Stimulated activated CD8-positive, alpha-beta memory T cell treated with anti-CD3 and anti-CD28 coated beads, Interleukin-7, amount 100 ng/mL, for 4 hours (primary cell): ENCODE measurements around the gene THEMIS2.
"Not testable (repeated sequence)": the region's sequence is repeated elsewhere in the genome, so short reads cannot be mapped to it uniquely, and the experiment has no call there.

Experiments
- DNase-seq, 2 donors: peaks; one replicate each; pipeline ENCODE4 v3.0.0-alpha.2; 2020; ENCODE audit warnings: low read depth in 2 of 2

Gene THEMIS2

DNA sequence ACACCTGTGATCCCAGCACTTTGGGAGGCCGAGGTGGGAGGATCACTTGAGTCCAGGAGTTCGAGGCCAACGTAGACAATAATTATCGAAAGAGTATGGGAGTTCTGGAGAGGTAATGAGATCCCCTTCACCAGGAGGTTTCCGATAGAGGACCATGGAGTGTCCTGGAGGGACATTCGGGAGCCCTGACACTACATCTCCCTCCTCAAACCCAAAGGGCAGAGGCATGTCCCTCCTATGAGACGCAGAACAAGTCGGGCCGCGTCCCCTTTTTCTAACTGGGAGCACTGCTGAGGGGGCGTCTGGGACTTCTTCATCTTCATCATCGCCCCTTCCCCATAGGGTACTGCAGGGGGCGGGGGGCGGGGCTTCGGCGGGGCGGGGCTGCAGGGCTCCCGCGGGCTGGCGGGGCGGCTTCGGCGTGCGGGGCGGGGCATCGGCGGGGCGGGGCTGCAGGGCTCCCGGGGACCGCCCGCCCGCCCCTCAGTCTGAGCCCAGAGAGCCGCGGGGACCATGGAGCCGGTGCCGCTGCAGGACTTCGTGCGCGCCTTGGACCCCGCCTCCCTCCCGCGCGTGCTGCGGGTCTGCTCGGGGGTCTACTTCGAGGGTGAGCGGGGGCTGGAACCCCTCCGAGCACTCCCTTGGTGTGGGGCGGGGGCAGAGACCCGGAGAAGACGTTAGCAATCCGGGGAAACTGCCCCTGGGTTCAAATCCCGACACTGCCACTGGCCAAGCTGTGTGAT lies at the start of gene THEMIS2:
Gene THEMIS2 (plus strand): TSS at position 486 of the 743 bp plus-strand sequence. CDS start 28 bp downstream, at position 514.
- peak; percentile 49 to 77 for DNase-seq

DNA sequence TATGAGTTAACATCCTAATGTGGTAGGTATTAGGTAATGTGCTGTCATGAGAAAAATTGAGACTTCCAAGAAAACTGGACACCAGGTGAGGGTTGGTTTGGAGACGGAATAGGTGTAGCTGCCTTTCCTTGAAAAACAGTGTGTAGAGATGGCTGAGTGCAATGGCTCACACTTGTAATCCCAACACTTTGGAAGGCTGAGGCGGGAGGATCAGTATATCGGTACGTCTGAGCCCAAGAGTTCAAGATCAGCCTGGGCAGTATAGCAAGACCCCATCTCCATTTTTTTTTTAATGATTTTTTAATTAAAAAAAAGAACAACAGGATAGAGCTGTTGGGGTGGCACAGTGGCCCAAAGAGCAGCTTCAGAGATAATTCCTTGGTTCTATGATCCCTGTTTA lies 48.6 kb upstream of the THEMIS2 start:
- no peak for DNase-seq

DNA sequence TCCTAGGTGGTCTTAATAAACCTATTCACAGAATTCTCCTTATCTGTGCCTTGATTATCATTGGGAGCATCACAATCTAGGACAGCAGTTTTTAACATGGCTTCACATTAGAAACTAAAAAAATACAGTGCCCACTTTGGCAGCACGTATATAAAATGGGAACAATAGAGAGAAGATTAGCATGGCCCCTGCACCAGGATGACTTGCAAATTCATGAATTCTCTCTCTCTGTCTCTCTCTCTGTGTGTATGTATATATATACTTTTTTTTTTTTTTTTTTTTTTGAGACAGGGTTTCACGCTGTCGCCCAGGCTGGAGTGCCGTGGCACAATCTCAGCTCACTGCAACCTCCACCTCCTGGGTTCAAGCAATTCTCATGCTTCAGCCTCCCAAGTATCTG lies 47.9 kb upstream of the THEMIS2 start:
- no peak for DNase-seq

DNA sequence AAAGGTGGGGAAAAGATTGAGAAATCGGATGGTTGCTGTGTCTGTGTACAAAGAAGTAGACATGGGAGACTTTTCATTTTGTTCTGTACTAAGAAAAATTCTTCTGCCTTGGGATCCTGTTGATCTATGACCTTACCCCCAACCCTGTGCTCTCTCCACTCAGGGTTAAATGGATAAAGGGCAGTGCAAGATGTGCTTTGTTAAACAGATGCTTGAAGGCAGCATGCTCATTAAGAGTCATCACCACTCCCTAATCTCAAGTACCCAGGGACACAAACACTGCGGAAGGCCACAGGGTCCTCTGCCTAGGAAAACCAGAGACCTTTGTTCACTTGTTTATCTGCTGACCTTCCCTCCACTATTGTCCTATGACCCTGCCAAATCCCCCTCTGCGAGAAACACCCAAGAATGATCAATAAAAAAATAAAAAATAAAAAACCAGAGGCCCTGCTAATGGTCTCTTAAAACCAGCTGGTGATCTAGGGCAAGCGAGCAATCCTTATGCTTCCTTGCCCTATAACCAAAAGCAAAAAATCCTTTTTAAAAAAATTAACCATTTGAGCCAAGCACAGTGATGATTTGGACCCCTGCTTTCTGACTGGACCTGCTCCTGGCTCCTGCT lies 42.9 kb upstream of the THEMIS2 start:
- not testable (repeated sequence) for DNase-seq

DNA sequence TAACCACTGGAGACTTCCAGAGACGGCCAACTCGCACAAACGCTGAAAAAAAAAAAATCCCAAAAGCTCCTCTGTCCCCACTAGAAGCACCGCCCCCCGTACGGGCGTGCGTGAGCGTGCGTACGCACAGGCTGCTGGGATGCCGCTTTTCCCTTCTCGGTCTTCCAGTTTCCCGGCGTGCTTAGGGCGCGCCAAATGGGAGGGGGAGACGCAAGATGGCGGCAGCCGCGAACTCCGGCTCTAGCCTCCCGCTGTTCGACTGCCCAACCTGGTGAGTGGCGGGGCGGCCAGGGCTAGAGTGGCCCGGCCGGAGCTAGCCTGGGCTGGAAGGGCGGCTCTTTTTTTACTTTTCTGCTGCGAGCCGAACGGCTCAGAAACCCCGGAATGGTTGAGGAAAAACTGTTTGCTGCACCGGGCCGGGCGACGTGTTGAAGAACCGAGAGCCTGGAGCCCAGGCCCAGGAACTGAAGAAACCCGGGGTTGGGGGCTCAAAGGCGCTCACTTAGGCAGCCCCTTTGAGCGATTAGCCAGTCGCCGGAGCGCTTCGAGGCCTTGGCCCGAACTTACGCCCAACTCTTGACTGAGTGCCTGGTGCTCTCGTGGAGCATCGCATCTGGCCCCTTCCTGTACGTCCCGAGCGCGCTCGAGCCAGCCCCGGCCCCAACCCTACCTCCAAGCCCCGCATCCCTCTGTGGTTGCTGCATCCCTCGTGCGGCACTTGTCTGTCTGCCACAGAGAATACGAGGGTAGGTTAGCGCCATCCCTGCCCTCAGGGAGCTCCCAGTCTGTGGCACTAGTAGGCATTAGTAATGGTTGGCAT lies 41.5 kb upstream of the THEMIS2 start, which contains the start of gene PPP1R8:
Gene PPP1R8 (plus strand): TSS at position 162 of the 820 bp plus-strand sequence. CDS start 54 bp downstream, at position 216.
- peak; percentile 84 to 87 for DNase-seq

DNA sequence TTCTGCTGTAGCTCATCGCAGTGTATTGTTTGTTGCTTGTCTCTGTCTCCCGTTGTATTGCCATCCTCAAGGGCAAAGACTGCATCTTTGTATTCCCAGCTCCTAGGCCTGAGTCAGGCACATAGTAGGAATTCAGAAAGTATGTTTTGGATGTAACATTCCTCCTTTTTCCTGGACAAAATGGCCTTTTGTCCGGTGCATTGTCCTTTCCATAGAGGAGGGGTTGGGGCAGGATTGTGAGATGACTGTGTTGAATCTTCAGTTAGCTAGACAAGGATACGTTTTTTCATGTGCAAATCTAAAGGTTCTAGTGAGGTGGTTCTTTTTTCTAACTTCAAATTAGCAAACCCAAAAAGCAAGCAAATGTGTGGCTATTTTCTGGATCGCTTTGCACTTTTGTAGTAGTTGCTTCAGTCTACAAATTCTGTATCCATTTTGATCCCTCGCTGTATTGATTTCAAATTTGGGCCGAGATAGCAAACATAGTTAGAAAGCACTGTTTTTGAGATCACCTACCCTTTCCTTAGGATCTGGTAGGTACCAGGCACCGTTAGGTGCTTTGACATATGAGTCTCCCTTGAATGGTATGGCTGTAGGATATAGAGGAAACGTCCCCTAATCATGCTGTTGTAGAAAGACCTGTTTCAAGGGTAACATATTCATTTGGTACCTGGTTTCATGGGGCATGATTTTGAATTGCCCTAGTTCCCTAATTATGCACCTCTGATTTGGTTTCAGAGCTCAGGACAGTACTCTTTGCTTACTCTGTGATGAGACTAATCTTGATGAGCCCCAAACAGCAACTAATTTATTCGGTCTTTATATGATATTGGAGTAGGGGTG lies 40.6 kb upstream of the THEMIS2 start:
- no peak for DNase-seq

DNA sequence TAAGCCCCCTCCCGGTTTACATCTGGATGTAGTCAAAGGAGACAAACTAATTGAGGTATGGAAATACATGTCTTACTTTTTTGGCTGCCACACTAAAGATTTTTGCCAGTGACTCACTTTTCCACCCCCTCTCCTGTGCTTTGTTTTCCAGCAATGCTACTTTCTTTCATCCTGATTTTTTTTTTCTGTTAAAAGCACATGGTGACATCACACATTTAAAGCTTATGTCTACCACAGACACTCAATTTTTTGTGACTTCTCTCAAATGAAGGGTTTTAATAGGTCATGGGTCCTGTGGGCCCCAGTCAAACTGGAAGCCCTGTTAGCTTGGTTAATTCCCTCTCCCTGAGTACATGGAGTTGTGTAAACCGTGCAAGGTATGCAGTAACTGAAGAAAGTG lies 39.6 kb upstream of the THEMIS2 start:
- DNase-seq: no peak

DNA sequence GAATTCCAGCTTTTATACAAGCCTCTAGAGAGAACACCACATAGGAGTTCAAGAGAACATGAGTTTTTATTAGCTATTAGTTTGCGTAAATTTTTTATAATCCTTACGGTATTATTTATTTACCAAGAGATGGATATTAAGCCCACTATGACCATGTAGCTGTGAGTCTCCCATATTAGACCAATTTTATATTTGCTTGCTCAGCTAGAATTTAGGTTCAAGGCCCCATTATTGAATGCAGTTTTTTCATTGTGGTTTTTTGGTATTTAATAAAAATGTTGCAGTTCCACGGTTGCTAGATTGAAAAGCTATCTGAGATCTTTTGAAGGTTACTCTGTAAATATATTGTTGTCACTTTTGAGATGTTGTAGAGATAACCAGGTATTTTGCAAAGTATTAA lies 38.9 kb upstream of the THEMIS2 start:
- no peak for DNase-seq

DNA sequence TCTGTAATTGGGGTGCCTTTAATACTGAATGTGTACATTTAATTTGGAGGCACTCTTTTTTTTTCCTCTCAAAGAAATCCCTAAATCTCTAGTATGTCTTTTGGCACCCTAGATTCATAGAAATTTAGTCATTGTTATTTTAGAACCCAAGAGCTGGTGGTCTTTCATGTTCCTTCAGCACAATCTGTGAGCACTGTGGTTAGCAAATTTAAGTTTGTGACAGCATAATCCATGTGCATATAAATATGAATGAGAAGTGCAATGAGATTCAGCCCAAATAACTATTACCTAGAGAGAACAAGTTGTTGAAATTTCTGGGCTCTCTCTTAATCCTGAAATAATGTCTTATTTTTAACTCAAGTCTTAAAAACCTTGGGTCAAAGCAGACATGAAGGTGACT lies 37.3 kb upstream of the THEMIS2 start:
- no peak for DNase-seq

DNA sequence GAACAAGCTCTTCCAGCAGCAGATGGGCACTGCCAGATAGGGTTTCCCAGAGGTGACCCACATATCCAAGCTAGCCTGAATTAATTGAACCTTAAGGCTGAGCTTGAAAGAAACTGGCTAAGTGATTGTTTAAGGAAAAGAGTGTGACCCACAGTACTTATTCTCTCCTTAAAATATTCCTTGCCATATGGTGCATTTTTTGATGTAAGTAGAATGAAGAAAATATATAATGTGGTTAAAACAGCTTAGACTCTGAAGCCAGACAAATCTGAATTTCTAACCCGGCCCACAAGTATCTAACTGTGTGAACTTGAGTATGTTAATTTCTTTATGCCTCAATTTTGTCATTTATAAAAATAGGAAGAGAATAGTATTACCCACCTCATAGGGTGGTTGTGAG lies 36.8 kb upstream of the THEMIS2 start:
- DNase-seq: no peak

DNA sequence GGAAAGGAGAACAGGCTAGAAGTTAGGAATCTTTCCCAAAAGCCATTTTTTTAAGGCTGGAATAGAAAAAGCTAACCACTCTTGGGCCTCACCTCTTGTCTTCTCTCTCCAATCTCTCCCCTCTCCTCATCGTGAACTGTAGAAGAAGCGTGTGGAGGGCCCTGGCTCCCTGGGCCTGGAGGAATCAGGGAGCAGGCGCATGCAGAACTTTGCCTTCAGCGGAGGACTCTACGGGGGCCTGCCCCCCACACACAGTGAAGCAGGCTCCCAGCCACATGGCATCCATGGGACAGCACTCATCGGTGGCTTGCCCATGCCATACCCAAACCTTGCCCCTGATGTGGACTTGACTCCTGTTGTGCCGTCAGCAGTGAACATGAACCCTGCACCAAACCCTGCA lies 22.4 kb upstream of the THEMIS2 start:
- DNase-seq: no peak

DNA sequence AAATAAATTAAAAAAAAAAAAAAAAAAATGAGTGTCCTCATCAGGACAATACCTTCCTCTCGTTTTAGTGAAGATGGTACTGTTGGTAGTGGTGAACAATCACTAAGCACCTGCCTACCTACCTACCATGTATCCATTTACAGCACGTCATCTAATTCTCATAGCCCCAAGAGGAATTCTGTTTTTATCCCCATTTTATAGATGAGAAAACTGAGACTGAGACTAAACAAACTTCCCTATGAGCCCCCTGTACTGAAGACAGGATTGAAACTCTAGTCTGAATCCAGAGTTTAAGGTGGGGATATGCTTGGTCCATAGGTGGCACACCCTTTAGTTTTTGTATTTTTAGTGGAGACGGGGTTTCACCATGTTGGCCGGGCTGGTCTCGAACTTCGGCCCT lies 17.3 kb upstream of the THEMIS2 start:
- no peak for DNase-seq

DNA sequence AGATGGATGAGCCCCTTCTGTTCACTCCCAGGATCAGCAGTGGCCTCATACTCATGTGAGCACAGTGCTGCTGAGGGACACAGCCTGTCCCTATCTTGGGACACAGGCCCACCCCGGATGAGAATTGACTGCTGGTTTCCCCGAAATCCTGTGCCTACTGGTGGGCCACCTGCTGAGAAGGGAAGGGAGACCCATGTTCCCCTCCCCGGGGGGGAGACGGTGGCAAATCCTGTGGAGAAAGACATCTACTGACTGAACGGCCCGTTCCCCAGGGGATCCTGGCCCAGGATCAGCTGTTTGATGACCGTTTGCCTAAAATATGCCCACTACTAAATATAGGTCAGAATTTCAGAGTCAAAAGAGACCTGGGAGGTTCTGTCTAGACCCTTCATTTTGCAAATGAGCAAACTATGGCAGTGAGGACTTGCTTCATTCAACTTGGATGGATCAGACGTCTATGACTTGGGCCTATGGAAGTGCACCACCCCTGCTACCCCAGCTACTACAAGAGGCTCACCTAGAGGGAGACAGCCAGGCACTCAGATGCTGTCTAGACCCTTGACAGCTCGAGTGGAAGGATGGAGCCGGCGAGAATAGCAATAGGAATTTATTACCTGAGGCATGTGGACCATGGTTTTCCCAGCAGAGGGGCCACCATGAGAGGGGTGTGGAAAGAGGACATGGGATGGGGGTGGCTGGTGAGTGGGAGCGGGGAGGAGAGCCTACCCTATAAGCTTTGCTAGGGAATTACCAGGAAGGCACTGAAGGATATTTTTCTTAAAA lies 15.6 kb upstream of the THEMIS2 start:
- no peak for DNase-seq

DNA sequence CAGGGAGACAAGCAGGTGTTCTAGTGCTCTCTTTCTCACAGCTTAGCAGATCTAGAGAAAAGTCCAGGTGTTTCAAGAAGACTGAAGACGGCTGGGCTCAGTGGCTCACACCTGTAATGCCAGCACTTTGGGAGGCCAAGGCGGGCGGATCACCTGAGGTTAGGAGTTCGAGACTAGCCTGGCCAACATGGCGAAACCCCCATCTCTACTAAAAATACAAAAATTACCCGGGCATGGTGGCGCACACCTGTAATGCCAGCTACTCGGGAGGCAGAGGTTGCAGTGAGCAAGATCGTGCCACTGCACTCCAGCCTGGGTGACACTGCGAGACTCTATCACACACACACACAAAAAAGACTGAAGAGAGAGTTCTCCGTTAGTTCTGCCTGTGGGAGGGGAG lies 14.8 kb upstream of the THEMIS2 start:
- DNase-seq: not testable (repeated sequence)

DNA sequence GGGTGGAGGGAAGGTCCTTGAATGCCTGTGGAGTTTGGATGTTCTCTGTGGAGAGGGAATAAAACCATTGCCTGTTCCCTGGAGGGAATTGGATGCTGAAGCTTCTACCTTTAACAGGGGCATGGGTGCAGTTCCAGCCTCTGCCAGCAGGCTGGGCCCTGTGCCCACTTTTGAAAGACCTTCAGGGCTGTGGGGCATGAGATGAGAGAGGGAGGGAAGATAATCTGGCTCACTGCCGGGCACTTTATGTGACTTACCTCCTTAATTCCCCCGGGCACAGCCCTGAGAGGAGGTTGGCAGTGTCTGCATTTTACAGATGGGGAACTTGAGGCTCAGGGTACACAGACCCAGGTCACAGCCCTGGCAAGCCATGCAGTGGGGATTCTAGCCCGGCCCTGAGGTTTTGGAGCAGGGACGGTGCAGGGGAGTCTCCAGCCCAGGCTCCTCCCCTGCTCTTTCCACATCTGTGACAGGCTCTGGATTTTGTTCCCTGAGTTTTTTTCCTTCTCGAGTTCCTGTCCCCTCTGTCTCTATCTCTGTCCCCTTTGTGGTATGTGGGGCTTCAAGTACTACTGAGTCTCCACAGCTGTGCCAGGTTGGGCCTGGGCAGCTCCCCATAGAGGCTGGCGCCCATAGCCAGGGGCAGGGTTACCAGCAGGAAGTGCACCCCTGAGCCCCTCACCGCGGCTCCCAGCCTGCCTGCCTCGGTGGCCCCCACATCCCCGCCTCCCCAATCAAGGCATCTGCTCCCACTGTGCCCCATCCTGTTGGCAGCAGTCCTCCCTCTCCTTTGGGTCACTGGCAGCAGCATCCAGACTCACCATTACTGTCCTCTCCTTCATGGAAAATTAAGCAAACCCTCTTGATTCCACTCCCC lies 14.0 kb upstream of the THEMIS2 start:
- peak; percentile 67 to 74 for DNase-seq

DNA sequence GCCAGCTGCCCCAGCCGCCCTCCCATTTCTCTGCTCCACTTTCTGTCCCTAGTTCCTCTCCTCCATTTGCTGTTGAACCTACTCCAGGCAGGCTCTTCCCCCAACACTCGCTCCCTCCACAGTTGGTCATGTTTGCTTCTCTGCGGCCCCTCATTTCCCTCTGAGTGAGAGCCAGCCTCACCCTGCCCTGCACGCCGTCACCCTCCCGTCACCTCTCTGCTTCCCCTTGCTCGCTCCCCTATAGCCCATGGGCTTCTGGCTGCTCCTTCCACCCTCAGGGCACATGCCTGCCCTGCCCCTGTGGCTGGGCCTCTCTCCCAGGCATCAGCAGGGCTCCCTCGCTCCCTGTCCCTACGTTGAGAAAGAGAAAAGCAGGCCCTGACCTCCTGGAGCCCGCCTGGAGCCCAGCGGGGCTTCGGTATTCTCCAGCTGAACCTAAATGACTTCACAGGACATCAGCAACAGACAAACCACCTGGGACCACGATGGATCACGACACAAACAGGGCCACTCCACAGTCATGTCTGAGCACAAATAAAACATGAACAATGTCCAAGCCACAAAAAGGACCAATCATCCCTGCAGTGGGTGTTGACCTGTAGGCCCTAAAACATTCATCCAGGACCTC lies 13.3 kb upstream of the THEMIS2 start:
- no peak for DNase-seq

DNA sequence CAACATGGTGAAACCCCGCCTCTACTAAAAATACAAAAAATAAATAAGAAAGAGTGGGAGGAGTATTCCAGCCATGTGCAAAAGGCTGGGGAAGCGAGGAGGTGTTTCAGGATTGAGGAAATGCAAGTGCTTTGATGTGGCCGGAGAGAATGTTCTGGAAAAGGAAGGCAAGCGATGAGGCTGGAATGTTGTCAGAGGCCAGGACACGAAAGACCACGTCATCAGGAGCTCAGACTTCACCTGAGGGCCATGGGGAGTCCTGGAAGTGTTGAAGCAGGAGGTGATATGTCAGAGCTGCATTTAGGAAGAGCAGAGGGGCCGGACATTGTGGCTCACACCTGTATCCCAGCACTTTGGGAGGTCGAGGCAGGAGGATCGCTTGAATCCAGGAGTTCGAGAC lies 10.9 kb upstream of the THEMIS2 start:
- no peak for DNase-seq

DNA sequence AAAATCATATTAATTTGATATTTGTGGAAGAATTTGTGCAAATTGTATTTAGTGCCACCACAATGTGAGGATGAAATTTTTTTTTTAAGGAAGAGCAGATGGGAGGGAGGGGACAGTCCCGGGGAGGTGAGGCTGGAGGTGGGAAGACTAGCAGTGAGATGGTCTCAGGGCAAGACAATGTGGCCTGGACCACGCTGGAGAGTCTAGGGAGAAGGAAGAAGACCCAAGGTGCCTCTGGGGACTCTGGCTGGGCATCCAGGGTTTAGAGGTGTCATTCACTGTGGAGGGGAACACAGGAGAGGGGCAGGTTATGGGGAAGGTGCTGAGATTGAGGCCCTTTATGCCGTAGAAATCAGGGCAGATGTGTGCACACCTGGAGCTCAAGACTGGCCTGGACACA lies 10.3 kb upstream of the THEMIS2 start:
- DNase-seq: no peak
